Left renal cortex interstitium (tissue), 4 donors: ENCODE data around the gene RBM28. TPM values are rescaled to one million over a fixed set of nuclear protein-coding genes. Genes with fewer than 3 reads are reported as not detected.
"Not testable (repeated sequence)": the region's sequence is repeated elsewhere in the genome, so short reads cannot be mapped to it uniquely, and the experiment has no call there.

Experiments used
- DNase-seq, 4 donors: peaks; one replicate each; pipeline ENCODE4 v3.0.0-alpha.2; 2013; ENCODE audit warnings: low read depth in 4 of 4, low spot score in 2 of 4, missing footprints in 1 of 4
- polyA plus RNA-seq, 4 donors: library from polyadenylated mRNA; unstranded; fragments of 120-200 nt; gene quantifications; one replicate each; pipeline ENCODE4 v1.2.1, GENCODE V29; 2013; ENCODE audit not compliant: insufficient read length in 4 of 4

Gene RBM28
- polyA plus RNA-seq, 4 donors = 33.8 to 60.2 (median 50.8) TPM

GRCh38 chr7:128298004-128298403, 45.7 kb downstream of the RBM28 start:
- not testable (repeated sequence) for DNase-seq

GRCh38 chr7:128287556-128287955, 56.2 kb downstream of the RBM28 start:
- no peak for DNase-seq

- no peak for DNase-seq
These were observed 59.6 kb downstream of the RBM28 start for GRCh38 chr7:128284102-128284501.

- no peak for DNase-seq
These were observed 61.9 kb downstream of the RBM28 start for GRCh38 chr7:128281605-128282380.

GRCh38 chr7:128280451-128280850, 63.3 kb downstream of the RBM28 start:
- not testable (repeated sequence) for DNase-seq

- no peak for DNase-seq
These were observed 64.5 kb downstream of the RBM28 start for GRCh38 chr7:128279124-128279713.

- DNase-seq = no peak
These were observed 65.3 kb downstream of the RBM28 start for GRCh38 chr7:128278366-128278765.

GRCh38 chr7:128275681-128276080, 68.0 kb downstream of the RBM28 start:
- DNase-seq = no peak

- no peak for DNase-seq
These were observed 68.7 kb downstream of the RBM28 start for GRCh38 chr7:128274884-128275603.

- DNase-seq = no peak
These were observed 69.3 kb downstream of the RBM28 start for GRCh38 chr7:128274246-128274883.

GRCh38 chr7:128271942-128272481, 71.7 kb downstream of the RBM28 start:
- DNase-seq = no peak

- DNase-seq = no peak
These were observed 72.2 kb downstream of the RBM28 start for GRCh38 chr7:128271471-128271941.

GRCh38 chr7:128270826-128271272, 72.9 kb downstream of the RBM28 start:
- DNase-seq = no peak

- DNase-seq = no peak
These were observed 75.5 kb downstream of the RBM28 start for GRCh38 chr7:128268233-128268632.

GRCh38 chr7:128267595-128267924, 76.1 kb downstream of the RBM28 start:
- no peak for DNase-seq

GRCh38 chr7:128266883-128267594, 76.7 kb downstream of the RBM28 start:
- no peak for DNase-seq

GRCh38 chr7:128266529-128266882, 77.2 kb downstream of the RBM28 start:
- no peak for DNase-seq

- no peak for DNase-seq
These were observed 77.8 kb downstream of the RBM28 start for GRCh38 chr7:128265906-128266300.

- DNase-seq = no peak
These were observed 78.4 kb downstream of the RBM28 start for GRCh38 chr7:128265156-128265905.

- DNase-seq = no peak
These were observed 79.2 kb downstream of the RBM28 start for GRCh38 chr7:128264477-128264876.
